Skin epidermis (tissue), 12 donors: ENCODE measurements around the gene LITAFD.

ENCODE experiments used
- H3K27ac ChIP-seq, 21 experiments: fragments of 200-600 bp; sonication (generic) in 11 of 21; one replicate each; pipeline ENCODE4 v1.5.0; 2020; ENCODE audit warnings: mild to moderate bottlenecking in 3 of 21, inconsistent platforms in 2 of 21, moderate library complexity in 2 of 21
- H3K4me3 ChIP-seq, 7 experiments: fragments of 200-600 bp; sonication (generic) in 2 of 7; one replicate each; pipeline ENCODE4 v1.5.0; 2020; ENCODE audit warnings: inconsistent platforms in 2 of 7, mild to moderate bottlenecking in 2 of 7, moderate library complexity in 1 of 7

Gene LITAFD

GRCh38 chr16:8855051-8855786 is 26.9 kb upstream of the LITAFD start:
- H3K4me3 ChIP-seq = no peak overlapping the region
- peak overlapping the region in 1 of 21 experiments; percentile 8 for H3K27ac ChIP-seq

GRCh38 chr16:8855972-8856371 is 26.2 kb upstream of the LITAFD start:
- H3K27ac ChIP-seq = peak overlapping the region in 1 of 21 experiments; percentile 22
- H3K4me3 ChIP-seq = no peak overlapping the region

DNA sequence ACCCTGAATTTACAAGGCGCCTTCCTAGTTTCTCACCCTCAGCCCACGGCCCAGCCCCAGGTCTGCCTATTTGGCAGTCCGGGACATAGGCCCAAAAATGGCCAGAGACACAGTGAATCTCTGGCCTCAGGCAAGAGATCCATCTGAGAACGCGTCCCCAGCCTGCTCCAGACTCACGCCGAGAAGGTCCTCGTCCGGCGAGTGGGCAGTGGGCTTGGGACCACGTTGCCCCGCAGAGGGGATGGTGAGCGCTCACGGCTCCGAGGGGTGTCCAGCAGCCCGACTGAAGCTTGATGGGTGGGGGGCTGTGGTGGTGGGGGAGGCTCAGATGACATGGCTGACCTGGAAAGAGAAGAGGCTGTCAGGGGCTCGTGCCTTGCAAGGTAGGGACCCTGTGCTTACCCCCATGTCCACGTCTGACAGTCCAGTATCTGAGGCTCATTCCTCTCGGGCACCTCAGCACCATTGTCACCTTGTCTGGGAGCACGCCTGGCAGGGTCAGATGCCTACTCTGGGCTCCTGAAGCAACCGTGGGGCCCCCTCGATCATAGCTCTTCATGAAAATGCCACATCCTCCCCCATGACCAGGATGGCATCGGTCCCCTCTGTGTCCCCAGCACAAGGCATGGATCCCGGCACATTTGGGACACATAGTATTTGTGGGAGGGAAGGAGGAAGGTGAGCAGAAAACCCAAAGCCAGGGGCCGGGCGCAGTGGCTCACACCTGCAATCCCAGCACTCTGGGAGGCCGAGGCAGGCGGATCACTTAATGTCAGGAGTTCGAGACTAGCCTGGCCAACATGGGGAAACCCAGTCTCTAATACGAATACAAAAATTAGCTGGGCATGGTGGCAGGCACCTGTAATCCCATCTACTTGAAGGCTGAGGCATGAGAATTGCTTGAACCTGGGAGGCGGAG is 22.9 kb upstream of the LITAFD start:
- Histone ChIP-seq H3K4me3 (no peak overlapping the region), H3K27ac (peak overlapping the region in 2 of 21 experiments; percentile 17 to 34)

DNA sequence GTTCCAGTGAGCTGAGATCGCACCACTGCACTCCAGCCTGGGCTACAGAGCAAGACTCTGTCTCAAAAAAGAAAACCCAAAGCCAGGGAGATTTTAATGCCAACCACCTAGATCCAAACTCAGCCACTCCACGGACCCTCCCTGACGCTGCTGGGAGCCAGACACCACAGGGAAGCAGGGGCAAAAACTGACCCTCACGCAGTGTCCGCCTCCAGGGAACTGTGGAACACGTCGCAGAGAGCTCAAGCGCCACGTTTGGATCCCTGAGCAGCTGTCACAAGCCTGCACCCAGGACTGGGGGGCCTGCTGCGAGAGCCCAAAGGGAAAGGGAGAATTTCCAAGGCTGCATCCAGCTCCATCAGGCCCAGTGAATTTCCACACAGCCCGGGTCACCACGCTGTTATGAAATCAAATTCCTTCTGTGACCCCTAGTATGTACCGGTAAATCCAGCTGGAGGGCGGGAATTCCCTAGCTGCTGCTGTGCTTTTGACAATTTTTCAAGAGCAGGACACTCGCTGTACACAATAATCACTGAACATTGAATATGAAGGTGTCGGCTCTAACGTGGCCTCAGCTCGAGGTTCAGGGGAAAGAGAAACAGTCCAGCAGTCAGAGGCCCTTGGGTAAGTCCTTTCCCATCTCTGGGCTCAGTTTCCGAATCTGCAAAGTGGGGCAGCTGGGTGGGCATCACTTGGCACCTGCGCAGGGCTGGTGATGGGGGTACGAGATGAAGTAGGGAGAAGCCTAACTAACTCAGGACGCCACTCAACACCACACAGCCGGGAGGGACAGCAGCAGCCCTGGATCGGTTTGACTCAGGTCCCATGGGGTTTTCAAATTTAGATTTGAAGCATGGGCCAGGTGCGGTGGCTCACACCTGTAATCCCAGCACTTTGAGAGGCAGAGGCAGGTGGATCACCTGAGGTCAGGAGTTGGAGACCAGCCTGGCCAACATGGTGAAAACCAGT is 22.0 kb upstream of the LITAFD start:
- Histone ChIP-seq H3K27ac (peak overlapping the region in 3 of 21 experiments; percentile 5 to 20 (median 17)), H3K4me3 (no peak overlapping the region)

DNA sequence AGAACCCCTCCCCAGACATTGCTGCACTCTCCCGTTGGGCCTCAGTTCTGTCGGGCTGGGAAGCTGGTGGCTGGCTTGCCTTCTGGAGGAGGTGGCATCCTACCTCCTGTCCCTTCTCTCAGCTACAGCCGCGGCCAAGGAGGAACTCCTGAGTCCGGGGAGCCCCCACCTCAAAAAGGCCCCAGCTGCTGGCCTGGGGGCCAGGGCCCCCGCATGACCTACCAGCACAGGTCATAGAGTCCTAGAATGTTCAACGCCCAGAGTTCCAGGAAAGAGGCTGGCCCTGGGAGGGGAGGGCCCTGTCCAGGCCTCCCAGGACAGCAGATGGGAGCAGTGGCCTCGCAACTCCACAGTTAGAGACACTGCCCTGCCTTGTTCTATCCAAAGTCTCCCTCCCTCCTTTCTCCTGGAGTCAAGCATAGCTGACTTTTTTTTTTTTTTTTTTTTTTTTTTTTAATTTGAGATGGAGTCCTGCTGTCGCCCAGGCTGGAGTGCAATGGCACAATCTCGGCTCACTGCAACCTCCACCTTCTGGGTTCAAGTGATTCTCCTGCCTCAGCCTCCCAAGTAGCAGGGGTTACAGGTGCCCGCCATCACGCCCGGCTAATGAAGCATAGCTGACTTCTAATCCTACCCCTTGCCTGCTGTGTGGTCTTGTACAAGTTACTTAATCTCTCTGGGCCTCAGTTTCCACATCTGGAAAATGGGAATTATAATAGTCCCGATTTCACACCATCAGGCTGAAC is 20.4 kb upstream of the LITAFD start:
- no peak overlapping the region for H3K4me3 ChIP-seq
- peak overlapping the region in 4 of 21 experiments; percentile 12 to 72 (median 61) for H3K27ac ChIP-seq

GRCh38 chr16:8862309-8863130 is 19.6 kb upstream of the LITAFD start:
- no peak overlapping the region for H3K4me3 ChIP-seq
- peak overlapping the region in 1 of 21 experiments; percentile 45 for H3K27ac ChIP-seq

- no peak overlapping the region for H3K4me3 ChIP-seq
- H3K27ac ChIP-seq = peak overlapping the region in 5 of 21 experiments; percentile 1 to 24 (median 15)
Measured at GRCh38 chr16:8863594-8864424, 18.3 kb upstream of the LITAFD start.

DNA sequence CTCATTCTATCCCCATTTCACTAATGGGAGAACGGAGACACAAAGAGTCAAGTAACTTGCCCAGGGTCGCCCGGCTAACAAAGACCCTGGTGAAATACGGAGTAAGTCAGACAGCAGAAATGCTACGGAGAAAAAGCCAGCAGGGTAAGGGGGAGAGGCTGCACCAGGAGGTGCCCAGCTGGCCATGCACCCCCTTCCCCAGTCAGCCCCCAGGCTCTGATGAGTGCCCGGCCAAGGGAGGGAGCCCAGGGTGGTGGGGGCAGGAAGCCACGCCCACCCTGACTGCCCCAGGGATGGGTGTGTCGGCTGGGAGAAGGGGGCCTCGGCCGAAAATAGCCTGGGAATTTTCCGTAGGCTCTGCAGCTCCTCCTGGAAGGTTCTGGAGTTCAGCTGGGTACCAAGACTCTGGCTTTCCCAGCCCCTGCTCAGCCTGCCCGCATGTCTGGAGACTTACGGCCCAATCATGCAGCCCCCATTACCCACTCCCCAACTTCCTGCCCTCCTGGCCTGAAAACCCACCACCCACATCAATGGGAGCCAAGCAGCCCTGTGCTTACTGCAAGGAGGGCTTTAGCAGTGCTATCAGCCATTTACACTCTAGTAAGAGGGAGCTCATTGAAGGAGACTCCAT is 17.6 kb upstream of the LITAFD start:
- Histone ChIP-seq H3K4me3 (no peak overlapping the region), H3K27ac (peak overlapping the region in 4 of 21 experiments; percentile 7 to 24 (median 20))

- Histone ChIP-seq H3K4me3 (no peak overlapping the region), H3K27ac (peak overlapping the region in 1 of 21 experiments; percentile 15)
Measured at GRCh38 chr16:8865145-8865882, 16.8 kb upstream of the LITAFD start.

- Histone ChIP-seq H3K27ac (peak overlapping the region in 14 of 21 experiments; percentile 37 to 89 (median 80)), H3K4me3 (peak overlapping the region; percentile 59 to 91 (median 73))
Measured at GRCh38 chr16:8866118-8866883, 15.8 kb upstream of the LITAFD start.

- H3K4me3 ChIP-seq = peak overlapping the region; percentile 59 to 91 (median 73)
Measured at GRCh38 chr16:8866884-8867215, 15.3 kb upstream of the LITAFD start.

GRCh38 chr16:8867216-8867931 is 14.8 kb upstream of the LITAFD start:
- peak overlapping the region in 20 of 21 experiments; percentile 17 to 89 (median 78) for H3K27ac ChIP-seq

More at GRCh38 chr16:8866884-8867215, 15.3 kb upstream of the LITAFD start:
- peak overlapping the region in 17 of 21 experiments; percentile 37 to 89 (median 79) for H3K27ac ChIP-seq

DNA sequence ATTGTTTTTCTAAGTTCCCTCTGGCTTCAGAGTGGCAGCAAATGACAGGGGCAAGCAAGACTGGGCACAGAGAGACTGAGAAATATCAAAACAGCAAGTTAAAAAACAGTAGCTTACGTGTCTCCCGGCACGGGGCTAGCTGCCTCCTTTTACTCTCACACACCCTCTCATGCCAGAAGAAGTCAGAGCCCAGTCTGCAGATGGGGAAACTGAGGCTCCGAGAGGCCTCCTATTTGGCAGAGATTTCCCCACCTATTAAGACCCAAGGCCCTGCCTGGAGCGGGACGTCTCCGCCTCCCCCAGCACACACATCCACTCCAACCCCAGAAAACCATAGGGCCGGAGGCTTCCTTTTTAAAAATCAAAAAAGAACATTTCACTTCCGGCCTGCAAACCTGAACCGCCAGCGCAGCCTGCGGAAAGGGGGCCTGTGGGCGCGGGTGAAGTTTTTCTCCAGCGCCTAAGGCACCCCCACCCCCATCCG is 14.2 kb upstream of the LITAFD start:
- peak overlapping the region in 20 of 21 experiments; percentile 17 to 89 (median 78) for H3K27ac ChIP-seq
- H3K4me3 ChIP-seq = peak overlapping the region; percentile 59 to 91 (median 73)

More at GRCh38 chr16:8867216-8867931, 14.8 kb upstream of the LITAFD start:
- H3K4me3 ChIP-seq = peak overlapping the region; percentile 59 to 91 (median 73)
